ENCODE data around the gene PCNX3.

DNA sequence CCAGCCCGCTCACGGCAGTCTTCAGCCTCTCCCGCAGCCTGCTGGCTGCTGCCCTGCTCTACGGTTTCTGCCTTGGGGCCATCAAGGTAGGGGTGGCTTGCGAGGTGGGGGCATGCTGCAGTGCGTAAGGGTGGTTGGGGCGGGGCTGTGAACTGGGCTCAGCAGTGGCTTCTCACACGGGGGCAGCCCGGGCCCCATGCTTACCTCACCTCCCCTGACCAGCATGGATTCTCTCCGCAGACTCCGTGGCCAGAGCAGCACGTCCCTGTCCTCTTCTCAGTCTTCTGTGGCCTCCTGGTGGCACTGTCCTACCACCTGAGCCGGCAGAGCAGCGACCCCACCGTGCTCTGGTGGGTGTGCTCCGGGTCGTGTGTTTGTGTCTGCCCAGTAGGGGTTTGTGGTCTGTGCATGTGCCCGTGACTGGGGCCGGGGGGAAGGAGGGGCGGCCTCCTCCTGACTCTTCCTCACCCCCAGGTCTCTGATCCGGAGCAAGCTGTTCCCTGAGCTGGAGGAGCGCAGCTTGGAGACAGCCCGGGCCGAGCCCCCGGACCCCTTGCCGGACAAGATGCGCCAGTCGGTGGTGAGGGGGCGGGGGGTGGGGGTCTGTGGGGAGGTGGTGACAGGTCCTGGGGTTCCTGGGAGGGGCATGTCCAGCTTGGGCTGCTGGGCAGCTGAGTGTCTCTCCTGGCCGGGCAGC lies 9.5 kb downstream of the PCNX3 start:
- TF ChIP-seq POLR2A (IDR thresholded peaks at IDR 0.05; ENCODE audit: low read depth, low read length) (no peak; the same call in 1 of the 2 replicates), TAF1 (IDR thresholded peaks at IDR 0.05; ENCODE audit: low read depth, low read length) (no peak), POLR2AphosphoS5 (IDR thresholded peaks at IDR 0.05; ENCODE audit: low read depth, low read length) (no peak), POU2F2 (IDR thresholded peaks at IDR 0.05; ENCODE audit: low read depth, low read length) (no peak), PAX5 (IDR thresholded peaks at IDR 0.05; ENCODE audit: insufficient read depth, low read length, severe bottlenecking) (no peak)
